Cardiac fibroblast (primary cell): Measurements from ENCODE around the gene RHEB.

ENCODE experiments used
- DNase-seq, 2 donors: peaks; one replicate each; pipeline versions ENCODE4 v3.0.0 to v3.0.0-alpha.2; 2010; ENCODE audit warnings: low read depth in 2 of 2
- H3K4me3 ChIP-seq, 2 donors: replicated peaks in 1 of 2; 1 replicate in 1 of 2; 2 replicates in 1 of 2; pipeline ENCODE4 v1.5.1; 2011; ENCODE audit warnings: low read depth in 2 of 2, low read length in 2 of 2, mild to moderate bottlenecking in 2 of 2, moderate library complexity in 1 of 2
- TF ChIP-seq, protein P1 (sequence below): IDR thresholded peaks from one replicate; pipeline ENCODE4 v1.5.1; 2011; ENCODE audit warnings: low read depth, mild to moderate bottlenecking, low read length, inconsistent platforms

Gene RHEB

DNA sequence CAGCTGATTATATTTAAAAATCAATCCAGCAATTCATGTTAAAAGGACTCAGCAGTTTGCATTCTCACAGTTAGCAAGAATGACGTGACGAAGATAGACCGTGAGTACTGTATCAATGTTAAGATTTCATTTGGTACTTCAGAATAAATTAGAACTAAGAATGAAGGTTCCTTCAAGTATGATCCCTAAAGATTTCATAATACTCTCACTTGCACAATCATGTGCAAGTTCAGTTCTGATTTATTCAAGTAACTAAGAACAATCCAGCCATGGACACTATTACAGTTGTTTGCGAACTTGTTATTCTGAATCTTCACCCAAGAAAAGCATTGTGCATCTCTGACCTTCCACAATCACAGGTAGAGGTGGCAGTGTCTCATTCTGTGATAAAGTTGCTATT is 7.7 kb downstream of the RHEB start:
- no peak overlapping the region for H3K4me3 ChIP-seq
- peak; percentile 44 to 46 for DNase-seq
- TF ChIP-seq, protein P1, sequence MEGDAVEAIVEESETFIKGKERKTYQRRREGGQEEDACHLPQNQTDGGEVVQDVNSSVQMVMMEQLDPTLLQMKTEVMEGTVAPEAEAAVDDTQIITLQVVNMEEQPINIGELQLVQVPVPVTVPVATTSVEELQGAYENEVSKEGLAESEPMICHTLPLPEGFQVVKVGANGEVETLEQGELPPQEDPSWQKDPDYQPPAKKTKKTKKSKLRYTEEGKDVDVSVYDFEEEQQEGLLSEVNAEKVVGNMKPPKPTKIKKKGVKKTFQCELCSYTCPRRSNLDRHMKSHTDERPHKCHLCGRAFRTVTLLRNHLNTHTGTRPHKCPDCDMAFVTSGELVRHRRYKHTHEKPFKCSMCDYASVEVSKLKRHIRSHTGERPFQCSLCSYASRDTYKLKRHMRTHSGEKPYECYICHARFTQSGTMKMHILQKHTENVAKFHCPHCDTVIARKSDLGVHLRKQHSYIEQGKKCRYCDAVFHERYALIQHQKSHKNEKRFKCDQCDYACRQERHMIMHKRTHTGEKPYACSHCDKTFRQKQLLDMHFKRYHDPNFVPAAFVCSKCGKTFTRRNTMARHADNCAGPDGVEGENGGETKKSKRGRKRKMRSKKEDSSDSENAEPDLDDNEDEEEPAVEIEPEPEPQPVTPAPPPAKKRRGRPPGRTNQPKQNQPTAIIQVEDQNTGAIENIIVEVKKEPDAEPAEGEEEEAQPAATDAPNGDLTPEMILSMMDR, result no peak

DNA sequence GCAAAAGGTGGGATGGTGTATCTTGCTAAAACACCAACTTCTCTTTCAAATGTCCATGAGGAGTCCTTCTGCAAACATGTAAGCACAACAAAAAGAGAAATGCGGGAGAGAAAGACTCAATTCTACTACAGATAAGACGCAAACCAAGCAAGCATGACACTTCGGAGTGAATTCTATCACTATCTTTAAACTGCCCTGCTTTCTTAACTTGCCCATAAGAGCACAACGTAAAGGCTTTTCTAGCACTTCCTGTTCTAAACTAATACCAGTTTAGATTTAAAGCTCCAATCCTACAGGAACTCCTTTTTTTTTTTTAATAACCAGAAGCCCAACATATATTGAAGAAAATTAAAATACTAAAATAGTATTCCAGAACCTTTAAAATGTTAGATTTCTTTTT is 8.4 kb downstream of the RHEB start:
- TF ChIP-seq, protein P1, result no peak
- H3K4me3 ChIP-seq, result no peak overlapping the region
- DNase-seq, result no peak

DNA sequence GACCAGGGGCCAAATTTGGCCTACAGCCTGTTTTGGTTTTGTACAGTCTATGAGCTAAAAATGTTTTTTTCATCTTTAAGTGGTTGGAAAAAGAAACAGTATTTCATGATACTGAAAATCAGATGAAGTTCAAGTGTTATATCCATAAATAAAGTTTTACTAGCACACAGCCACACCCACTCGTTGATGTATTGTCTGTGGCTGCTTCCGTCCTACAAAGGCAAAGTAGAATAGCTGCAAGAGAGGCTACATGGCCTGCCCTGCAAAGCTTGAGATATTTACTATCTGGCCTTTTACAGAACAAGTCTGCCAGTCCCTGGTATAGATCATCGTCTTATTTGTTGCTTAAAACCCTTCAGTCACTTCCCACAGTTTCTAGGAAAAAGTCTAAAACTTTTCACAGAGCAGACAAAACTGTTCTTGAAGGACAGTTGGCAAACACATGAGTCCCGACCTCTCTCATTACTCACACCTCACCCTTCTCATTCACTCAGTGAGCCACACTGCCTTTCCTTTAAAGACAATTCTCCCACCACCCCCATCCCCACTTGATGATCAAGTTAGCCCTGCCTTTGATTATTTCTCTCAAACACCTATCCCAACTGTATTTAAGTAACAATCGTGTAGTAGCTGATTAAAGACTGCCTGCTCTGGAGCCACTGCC is 9.9 kb downstream of the RHEB start:
- DNase-seq, result peak in 1 of 2 donors; percentile 13
- no peak overlapping the region for H3K4me3 ChIP-seq
- TF ChIP-seq, protein P1, result no peak

DNA sequence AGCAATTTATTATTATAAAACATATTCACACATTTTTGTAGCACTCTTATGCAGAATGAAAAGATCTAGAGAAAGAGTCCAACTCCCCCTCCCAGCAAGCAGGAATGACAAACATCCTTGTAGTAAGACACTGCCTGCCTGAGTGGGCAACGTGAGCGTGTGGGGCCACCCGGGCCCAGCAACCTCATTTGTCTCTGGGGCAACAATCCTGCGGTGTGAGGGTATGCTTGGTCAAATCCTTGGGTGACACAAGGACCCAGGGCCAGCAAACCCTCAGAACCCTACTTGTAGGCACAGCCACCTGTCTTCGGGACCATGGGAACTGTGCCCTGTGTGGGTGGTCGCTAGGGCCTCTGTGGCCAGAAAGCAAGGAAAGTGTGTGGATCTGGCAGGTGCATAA is 10.7 kb downstream of the RHEB start:
- no peak overlapping the region for H3K4me3 ChIP-seq
- TF ChIP-seq, protein P1, result no peak
- DNase-seq, result no peak

DNA sequence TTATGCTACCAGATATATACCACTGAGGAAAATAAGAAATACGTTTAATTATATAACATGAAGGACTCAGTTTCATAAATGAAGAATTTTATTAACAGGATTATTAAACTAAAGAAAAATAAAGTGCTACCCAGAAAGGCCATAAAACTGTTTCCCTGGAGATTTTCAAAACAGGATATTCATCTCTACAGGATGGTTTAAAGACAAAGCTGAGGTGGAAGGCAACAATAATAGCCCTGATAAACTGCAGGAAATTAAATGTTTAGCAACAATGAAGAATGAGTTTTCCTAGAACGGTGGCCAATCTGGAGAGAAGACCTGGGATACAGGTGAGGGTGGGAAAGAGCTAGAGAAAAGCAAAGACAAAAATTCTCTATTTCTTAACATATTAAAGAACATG is 11.9 kb downstream of the RHEB start:
- H3K4me3 ChIP-seq, result no peak overlapping the region
- TF ChIP-seq, protein P1, result no peak
- DNase-seq, result no peak

DNA sequence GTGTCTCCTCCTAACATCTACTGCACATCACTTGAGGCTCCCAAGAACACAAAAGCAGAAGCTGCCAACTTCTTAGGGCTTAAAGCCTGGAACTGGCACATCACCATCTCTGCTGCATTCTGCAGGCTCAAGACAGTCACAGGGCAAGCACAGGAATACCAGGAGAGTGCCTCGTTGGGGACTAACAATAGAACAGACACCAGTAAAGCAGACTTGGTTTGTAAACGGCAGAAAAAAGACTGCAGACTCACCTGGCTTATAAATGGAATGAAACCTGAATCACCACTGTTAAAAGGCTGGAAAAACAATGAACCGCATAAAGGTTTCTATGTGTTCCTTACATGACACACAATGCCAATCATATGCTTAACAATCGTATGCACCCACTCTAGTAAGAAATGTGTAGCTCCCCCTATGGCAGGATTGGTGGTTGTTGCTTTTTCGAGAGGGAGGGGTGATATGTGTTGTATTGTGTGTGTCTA is 12.8 kb downstream of the RHEB start:
- peak in 1 of 2 donors; percentile 24 for DNase-seq
- no peak overlapping the region for H3K4me3 ChIP-seq
- TF ChIP-seq, protein P1, result no peak
